Thyroid gland (tissue), 4 donors: ENCODE measurements around the gene ALG5.

ENCODE experiments used
- CTCF ChIP-seq, 6 experiments: fragments of 200-600 bp in 3 of 6; fragments of 450-650 bp in 3 of 6; sonication (generic) in 3 of 6; IDR thresholded peaks; one replicate each; pipeline ENCODE4 v1.5.1; 2016 to 2019; ENCODE audit warnings: antibody characterized with exemption in 6 of 6, mild to moderate bottlenecking in 2 of 6, inconsistent platforms in 1 of 6, moderate library complexity in 1 of 6
- POLR2A ChIP-seq, 2 donors: fragments of 450-650 bp; IDR thresholded peaks; one replicate each; pipeline ENCODE4 v1.6.1; 2017; ENCODE audit warnings: antibody characterized with exemption in 2 of 2, mild to moderate bottlenecking in 2 of 2, moderate library complexity in 1 of 2

- TF ChIP-seq CTCF (IDR thresholded peaks at IDR 0.05) (no peak), POLR2A (IDR thresholded peaks at IDR 0.05) (no peak)
Observed at GRCh38 chr13:37026771-37027170, 27.6 kb upstream of the ALG5 start.
